ENCODE measurements around the gene SMCO1. TPM values are rescaled to one million over a fixed set of nuclear protein-coding genes. Genes with fewer than 3 reads are reported as not detected.
"Not testable (repeated sequence)": the region's sequence is repeated elsewhere in the genome, so short reads cannot be mapped to it uniquely, and the experiment has no call there.

The SMCO1 gene
- total RNA-seq, 1 donor from 2014 or later, result not detected

- Mint-ChIP-seq H3K9me3 (peaks cover 2% of the 10 kb centered on the region), H3K27me3 (no peaks in the 10 kb centered on the region), H3K4me3 (no peak overlapping the region), H3K4me1 (ENCODE audit: unreplicated experiment) (no peaks in the 10 kb centered on the region), H3K36me3 (peaks cover 3% of the 10 kb centered on the region), H3K27ac (no peak overlapping the region)
- no peak for DNase-seq (ENCODE audit: extremely low spot score, unreplicated experiment)
- TF ChIP-seq CTCF (conservative IDR thresholded peaks at IDR 0.05), result no peak
Observed at GRCh38 chr3:196555295-196555694, 40.1 kb upstream of the SMCO1 start.

- no peak for DNase-seq (ENCODE audit: extremely low spot score, unreplicated experiment)
- Mint-ChIP-seq H3K27me3 (no peaks in the 10 kb centered on the region), H3K9me3 (peaks cover 6% of the 10 kb centered on the region), H3K4me3 (no peak overlapping the region), H3K36me3 (peaks cover 3% of the 10 kb centered on the region), H3K4me1 (ENCODE audit: unreplicated experiment) (no peaks in the 10 kb centered on the region), H3K27ac (no peak overlapping the region)
- TF ChIP-seq CTCF (conservative IDR thresholded peaks at IDR 0.05), result no peak
Observed at GRCh38 chr3:196554205-196554604, 39.1 kb upstream of the SMCO1 start.

GRCh38 chr3:196553551-196553950 lies 38.4 kb upstream of the SMCO1 start:
- Mint-ChIP-seq H3K4me1 (ENCODE audit: unreplicated experiment) (no peaks in the 10 kb centered on the region), H3K27ac (no peak overlapping the region), H3K4me3 (no peak overlapping the region), H3K36me3 (peaks cover 3% of the 10 kb centered on the region), H3K27me3 (no peaks in the 10 kb centered on the region), H3K9me3 (peaks cover 6% of the 10 kb centered on the region)
- TF ChIP-seq CTCF (conservative IDR thresholded peaks at IDR 0.05), result no peak
- no peak for DNase-seq (ENCODE audit: extremely low spot score, unreplicated experiment)

- no peak for DNase-seq (ENCODE audit: extremely low spot score, unreplicated experiment)
- Mint-ChIP-seq H3K9me3 (peaks cover 6% of the 10 kb centered on the region), H3K27ac (no peak overlapping the region), H3K36me3 (peaks cover 3% of the 10 kb centered on the region), H3K4me1 (ENCODE audit: unreplicated experiment) (no peaks in the 10 kb centered on the region), H3K4me3 (no peak overlapping the region), H3K27me3 (no peaks in the 10 kb centered on the region)
- TF ChIP-seq CTCF (conservative IDR thresholded peaks at IDR 0.05), result no peak
Observed at GRCh38 chr3:196552253-196552652, 37.1 kb upstream of the SMCO1 start.

GRCh38 chr3:196550172-196550571 lies 35.0 kb upstream of the SMCO1 start:
- H3K4me1 Mint-ChIP-seq (ENCODE audit: unreplicated experiment); H3K9me3 Mint-ChIP-seq; H3K4me3 Mint-ChIP-seq; H3K27me3 Mint-ChIP-seq; H3K27ac Mint-ChIP-seq; H3K36me3 Mint-ChIP-seq; DNase-seq (ENCODE audit: extremely low spot score, unreplicated experiment): not testable (repeated sequence)

- H3K27ac Mint-ChIP-seq; H3K36me3 Mint-ChIP-seq; H3K4me3 Mint-ChIP-seq; H3K9me3 Mint-ChIP-seq; DNase-seq (ENCODE audit: extremely low spot score, unreplicated experiment); H3K27me3 Mint-ChIP-seq; H3K4me1 Mint-ChIP-seq (ENCODE audit: unreplicated experiment): not testable (repeated sequence)
Observed at GRCh38 chr3:196549312-196549711, 34.2 kb upstream of the SMCO1 start.

GRCh38 chr3:196547067-196547466 lies 31.9 kb upstream of the SMCO1 start:
- DNase-seq (ENCODE audit: extremely low spot score, unreplicated experiment), result no peak
- Mint-ChIP-seq H3K36me3 (peaks cover 3% of the 10 kb centered on the region), H3K9me3 (peaks cover 6% of the 10 kb centered on the region), H3K27ac (no peak overlapping the region), H3K4me3 (no peak overlapping the region), H3K27me3 (peaks cover 4% of the 10 kb centered on the region), H3K4me1 (ENCODE audit: unreplicated experiment) (no peaks in the 10 kb centered on the region)
- TF ChIP-seq CTCF (conservative IDR thresholded peaks at IDR 0.05), result no peak

Data from type B pancreatic cell (in vitro differentiated cells).